H4 (cell line): ENCODE results near the gene ABRACL. TPM values are rescaled to one million over a fixed set of nuclear protein-coding genes. Genes with fewer than 3 reads are reported as not detected.
"Not testable (repeated sequence)": the region's sequence is repeated elsewhere in the genome, so short reads cannot be mapped to it uniquely, and the experiment has no call there.

ENCODE experiments used
- DNase-seq: peaks from one replicate; pipeline ENCODE4 v3.0.0-alpha.2; 2015; ENCODE audit warnings: low spot score
- total RNA-seq: library from RNA; depleted of rRNA; stranded (reverse); fragments of >200 nt; shearing (Covaris generic); gene quantifications from 2 replicates; pipeline ENCODE4 v1.2.3, GENCODE V29; 2014; rRNA removed

ABRACL gene
- 53.1 and 68.9 TPM in 2 replicates for total RNA-seq

- peak; percentile 32 for DNase-seq
Observed at GRCh38 chr6:139028658-139029469, at the start of gene ABRACL. Gene ABRACL (plus strand): TSS chr6:139028745. CDS start chr6:139034161, 5,416 bp downstream.

GRCh38 chr6:138979365-138979764, 49.2 kb upstream of the ABRACL start:
- no peak for DNase-seq

GRCh38 chr6:138979813-138980668, 48.5 kb upstream of the ABRACL start:
- DNase-seq: no peak

GRCh38 chr6:138981416-138981815, 47.1 kb upstream of the ABRACL start:
- no peak for DNase-seq

- DNase-seq: no peak
Observed at GRCh38 chr6:138986578-138986977, 42.0 kb upstream of the ABRACL start.

- DNase-seq: no peak
Observed at GRCh38 chr6:138987080-138987642, 41.4 kb upstream of the ABRACL start.

- peak; percentile 70 for DNase-seq
Observed at GRCh38 chr6:138987643-138988468, 40.7 kb upstream of the ABRACL start, which contains the start of gene REPS1. Gene REPS1 (minus strand): TSS chr6:138988253. CDS start chr6:138987682, 571 bp downstream.

- no peak for DNase-seq
Observed at GRCh38 chr6:138988469-138988834, 40.1 kb upstream of the ABRACL start.

- DNase-seq: no peak
Observed at GRCh38 chr6:138989098-138989983, 39.2 kb upstream of the ABRACL start.

- no peak for DNase-seq
Observed at GRCh38 chr6:138991206-138991605, 37.3 kb upstream of the ABRACL start.

GRCh38 chr6:138992965-138993364, 35.6 kb upstream of the ABRACL start:
- not testable (repeated sequence) for DNase-seq

- DNase-seq: not testable (repeated sequence)
Observed at GRCh38 chr6:138993410-138993809, 35.1 kb upstream of the ABRACL start.

- no peak for DNase-seq
Observed at GRCh38 chr6:138996524-138996923, 32.0 kb upstream of the ABRACL start.

- no peak for DNase-seq
Observed at GRCh38 chr6:138997136-138997535, 31.4 kb upstream of the ABRACL start.

- DNase-seq: no peak
Observed at GRCh38 chr6:138999949-139000725, 28.4 kb upstream of the ABRACL start.

- no peak for DNase-seq
Observed at GRCh38 chr6:139003751-139004150, 24.8 kb upstream of the ABRACL start.

- no peak for DNase-seq
Observed at GRCh38 chr6:139006477-139006876, 22.1 kb upstream of the ABRACL start.

GRCh38 chr6:139007428-139007827, 21.1 kb upstream of the ABRACL start:
- no peak for DNase-seq

GRCh38 chr6:139008117-139008516, 20.4 kb upstream of the ABRACL start:
- DNase-seq: no peak

GRCh38 chr6:139010674-139011073, 17.9 kb upstream of the ABRACL start:
- no peak for DNase-seq
